Nephron progenitor cell (in vitro differentiated cells): Measurements from ENCODE around the gene OSBPL7.

ENCODE experiments used
- DNase-seq: peaks from one replicate; pipeline ENCODE4 v3.0.0; 2021
- H3K27ac Mint-ChIP-seq: 2 replicates; pipeline ENCODE4 v1.8.0; 2021; ENCODE audit warnings: mild to moderate bottlenecking, moderate library complexity, mixed read lengths
- H3K27me3 Mint-ChIP-seq: 2 replicates; pipeline ENCODE4 v1.8.0; 2021; ENCODE audit warnings: mild to moderate bottlenecking, low read depth, mixed read lengths; ENCODE audit not compliant: poor library complexity
- H3K36me3 Mint-ChIP-seq: 2 replicates; pipeline ENCODE4 v1.8.0; 2021; ENCODE audit warnings: low read depth, mixed read lengths
- H3K4me1 Mint-ChIP-seq: 2 replicates; pipeline ENCODE4 v1.8.0; 2021; ENCODE audit warnings: mixed read lengths
- H3K4me3 Mint-ChIP-seq: 2 replicates; pipeline ENCODE4 v1.8.0; 2021; ENCODE audit warnings: mild to moderate bottlenecking, moderate library complexity, mixed read lengths
- H3K9me3 Mint-ChIP-seq: 2 replicates; pipeline ENCODE4 v1.8.0; 2021; ENCODE audit warnings: mild to moderate bottlenecking, moderate library complexity, mixed read lengths
- TF ChIP-seq, protein P1 (sequence below): fragments of 200-600 bp; sonication (generic); IDR thresholded peaks from 2 replicates; pipeline ENCODE4 v1.5.0; 2021; ENCODE audit warnings: antibody characterized with exemption

Gene OSBPL7

DNA sequence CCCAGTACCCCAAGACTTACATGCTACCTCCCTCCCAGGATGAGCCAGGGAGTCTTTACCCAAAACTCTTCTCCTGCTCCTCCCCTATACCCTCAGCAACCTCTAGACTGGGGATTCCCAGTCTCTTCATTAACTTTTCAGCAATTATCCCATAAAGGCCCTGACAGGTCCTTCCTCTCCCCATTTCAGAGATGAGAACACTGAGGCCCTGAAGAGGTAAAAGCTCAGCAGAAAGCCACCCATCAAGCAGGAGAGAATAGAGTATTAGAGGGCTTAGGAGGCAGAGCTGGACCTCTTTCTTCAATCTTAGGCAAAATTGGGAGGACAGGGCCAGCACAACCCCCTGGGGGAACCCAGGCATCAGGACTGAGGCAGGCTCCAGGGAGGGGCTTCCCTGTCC is 35.2 kb upstream of the OSBPL7 start:
- peaks cover 92% of the 10 kb centered on the region for H3K4me1 Mint-ChIP-seq
- H3K4me3 Mint-ChIP-seq, result no peak overlapping the region
- TF ChIP-seq, protein P1, sequence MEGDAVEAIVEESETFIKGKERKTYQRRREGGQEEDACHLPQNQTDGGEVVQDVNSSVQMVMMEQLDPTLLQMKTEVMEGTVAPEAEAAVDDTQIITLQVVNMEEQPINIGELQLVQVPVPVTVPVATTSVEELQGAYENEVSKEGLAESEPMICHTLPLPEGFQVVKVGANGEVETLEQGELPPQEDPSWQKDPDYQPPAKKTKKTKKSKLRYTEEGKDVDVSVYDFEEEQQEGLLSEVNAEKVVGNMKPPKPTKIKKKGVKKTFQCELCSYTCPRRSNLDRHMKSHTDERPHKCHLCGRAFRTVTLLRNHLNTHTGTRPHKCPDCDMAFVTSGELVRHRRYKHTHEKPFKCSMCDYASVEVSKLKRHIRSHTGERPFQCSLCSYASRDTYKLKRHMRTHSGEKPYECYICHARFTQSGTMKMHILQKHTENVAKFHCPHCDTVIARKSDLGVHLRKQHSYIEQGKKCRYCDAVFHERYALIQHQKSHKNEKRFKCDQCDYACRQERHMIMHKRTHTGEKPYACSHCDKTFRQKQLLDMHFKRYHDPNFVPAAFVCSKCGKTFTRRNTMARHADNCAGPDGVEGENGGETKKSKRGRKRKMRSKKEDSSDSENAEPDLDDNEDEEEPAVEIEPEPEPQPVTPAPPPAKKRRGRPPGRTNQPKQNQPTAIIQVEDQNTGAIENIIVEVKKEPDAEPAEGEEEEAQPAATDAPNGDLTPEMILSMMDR, result no peak
- H3K27ac Mint-ChIP-seq, result no peak overlapping the region
- no peaks in the 10 kb centered on the region for H3K9me3 Mint-ChIP-seq
- H3K27me3 Mint-ChIP-seq, result peaks cover 56% of the 10 kb centered on the region
- H3K36me3 Mint-ChIP-seq, result no peaks in the 10 kb centered on the region
- DNase-seq, result no peak

DNA sequence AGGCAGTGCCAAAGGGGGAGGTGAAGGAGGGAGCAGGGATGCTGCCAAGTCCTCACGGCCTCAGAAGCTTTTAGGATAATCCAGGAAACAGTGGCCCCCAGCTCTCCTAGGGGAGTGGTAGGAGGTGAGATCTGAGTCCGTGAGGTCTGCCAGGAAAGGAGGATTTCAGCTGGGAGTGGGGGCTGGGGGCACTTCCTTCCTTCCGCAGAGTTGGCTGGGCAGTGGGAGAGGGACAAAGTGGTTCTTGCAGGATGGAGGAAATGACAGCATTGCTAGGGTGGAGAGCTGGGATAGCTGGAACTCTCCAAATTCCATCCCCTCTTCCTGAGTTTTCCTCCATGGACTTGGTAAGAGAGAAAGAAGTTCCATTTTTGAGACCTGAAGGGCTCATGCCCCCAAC is 34.1 kb upstream of the OSBPL7 start:
- no peaks in the 10 kb centered on the region for H3K9me3 Mint-ChIP-seq
- H3K36me3 Mint-ChIP-seq, result no peaks in the 10 kb centered on the region
- peaks cover 90% of the 10 kb centered on the region for H3K4me1 Mint-ChIP-seq
- no peak overlapping the region for H3K27ac Mint-ChIP-seq
- no peak for DNase-seq
- H3K4me3 Mint-ChIP-seq, result no peak overlapping the region
- TF ChIP-seq, protein P1, result no peak
- peaks cover 61% of the 10 kb centered on the region for H3K27me3 Mint-ChIP-seq

DNA sequence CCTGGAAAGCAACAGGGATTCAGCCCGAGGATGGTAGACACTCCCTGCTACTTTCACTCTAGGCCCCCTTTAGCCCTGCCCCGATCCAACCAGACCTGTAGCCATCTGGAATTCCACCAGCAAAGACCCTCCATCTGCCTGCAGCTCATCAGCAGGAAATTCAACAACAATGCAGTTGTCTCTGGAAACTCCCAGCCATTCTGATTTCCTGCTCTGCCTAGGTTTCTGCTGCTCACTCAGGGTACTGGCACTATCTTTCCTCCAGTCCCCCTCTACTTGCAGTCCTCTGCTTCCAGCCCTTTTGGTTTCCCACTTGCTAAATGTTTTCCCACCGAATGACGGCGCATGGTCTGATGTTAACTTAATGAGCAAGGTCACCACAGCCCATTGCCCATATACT is 32.0 kb upstream of the OSBPL7 start:
- H3K4me3 Mint-ChIP-seq, result no peak overlapping the region
- H3K27me3 Mint-ChIP-seq, result peaks cover 76% of the 10 kb centered on the region
- H3K36me3 Mint-ChIP-seq, result no peaks in the 10 kb centered on the region
- TF ChIP-seq, protein P1, result no peak
- H3K4me1 Mint-ChIP-seq, result peaks cover 91% of the 10 kb centered on the region
- no peak overlapping the region for H3K27ac Mint-ChIP-seq
- DNase-seq, result no peak
- H3K9me3 Mint-ChIP-seq, result no peaks in the 10 kb centered on the region

DNA sequence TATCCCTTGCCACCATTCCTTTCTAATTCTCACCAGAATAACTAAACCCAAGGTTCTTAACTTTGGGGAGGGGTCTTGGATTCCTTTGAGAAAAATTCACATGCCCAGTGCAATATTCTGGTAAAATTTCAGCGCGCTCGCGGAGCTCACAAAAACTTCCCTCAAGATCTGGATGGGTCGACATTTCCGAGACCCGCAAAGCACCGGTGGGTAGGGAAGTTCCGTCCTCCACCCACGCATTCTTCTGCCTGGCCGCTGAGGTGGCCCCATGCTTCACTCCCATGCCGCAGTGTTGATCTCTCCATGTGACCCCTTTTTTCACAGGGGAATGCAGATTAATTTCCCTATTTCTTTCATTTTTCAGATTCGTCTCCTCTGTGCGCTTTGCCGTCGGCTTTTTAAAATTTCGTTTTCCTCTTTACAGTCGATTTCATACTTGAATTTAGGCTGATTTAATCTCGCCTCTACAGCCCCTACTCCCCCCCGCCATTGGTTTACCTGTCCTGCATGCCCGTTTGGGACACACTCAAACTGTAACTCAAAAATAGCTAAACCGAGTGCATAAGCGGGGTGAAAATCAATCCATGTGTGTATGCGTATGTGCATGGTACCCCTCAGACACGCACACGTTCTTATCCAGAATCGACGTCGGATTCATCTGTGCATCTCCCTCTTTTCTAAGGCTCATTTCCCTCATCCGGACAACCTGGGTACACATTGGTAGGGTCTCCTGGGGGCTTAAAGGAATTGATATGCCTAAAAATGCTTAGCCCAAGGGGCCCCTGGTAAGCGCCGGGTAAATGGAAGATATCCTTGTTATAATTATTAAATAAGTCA is 30.7 kb upstream of the OSBPL7 start:
- Mint-ChIP-seq H3K4me3 (peak overlapping the region; percentile 85), H3K9me3 (no peaks in the 10 kb centered on the region), H3K36me3 (no peaks in the 10 kb centered on the region), H3K27me3 (peaks cover 82% of the 10 kb centered on the region), H3K4me1 (peaks cover 85% of the 10 kb centered on the region), H3K27ac (no peak overlapping the region)
- no peak for DNase-seq
- TF ChIP-seq, protein P1, result no peak

DNA sequence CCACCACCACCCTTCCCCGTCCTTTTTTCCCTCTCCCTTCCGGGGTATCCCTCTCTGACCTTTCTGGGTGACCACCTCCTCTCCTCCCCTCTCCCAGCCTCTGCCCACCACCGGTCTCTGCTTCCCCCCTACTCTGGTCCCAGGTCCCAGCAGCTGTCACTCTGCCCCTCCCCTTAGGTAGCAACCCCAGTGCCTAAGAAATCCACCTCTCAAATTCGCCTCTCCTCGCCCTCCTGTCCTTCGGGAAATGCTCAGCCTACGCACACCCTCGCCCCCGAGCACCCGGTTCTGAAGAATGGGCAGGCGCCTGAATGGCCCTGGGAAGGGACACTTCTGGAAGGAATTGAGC is 30.1 kb upstream of the OSBPL7 start:
- Mint-ChIP-seq H3K36me3 (no peaks in the 10 kb centered on the region), H3K4me3 (peak overlapping the region; percentile 85), H3K27ac (no peak overlapping the region), H3K27me3 (peaks cover 86% of the 10 kb centered on the region), H3K4me1 (peaks cover 85% of the 10 kb centered on the region), H3K9me3 (no peaks in the 10 kb centered on the region)
- TF ChIP-seq, protein P1, result no peak
- no peak for DNase-seq
